AG04450 (cell line): Measurements from ENCODE around the gene KLRK1. TPM values are rescaled to one million over a fixed set of nuclear protein-coding genes. Genes with fewer than 3 reads are reported as not detected.
A peak's percentile ranks its signal among the peaks of the same experiment; 100 is the strongest.

Experiments used
- CTCF ChIA-PET: fragments of 300-600, 350-600 bp; formaldehyde crosslinking; extraction: SDS; loops from one replicate; lab custom pipeline; 2022; ENCODE audit warnings: antibody characterized with exemption, inconsistent platforms; lab: Charles Lee
- POLR2A ChIA-PET: fragments of 350-600 bp; formaldehyde crosslinking; extraction: SDS; loops from one replicate; lab custom pipeline; 2021; ENCODE audit warnings: antibody characterized with exemption, inconsistent platforms; lab: Yijun Ruan, JAX
- DNase-seq: peaks from one replicate; pipeline ENCODE4 v3.0.0-alpha.2; 2011; ENCODE audit warnings: low read depth, low spot score
- H3K27ac ChIP-seq: one replicate; pipeline ENCODE4 v1.5.1; 2012; ENCODE audit warnings: low read depth, low read length, control low read depth
- H3K27me3 ChIP-seq: one replicate; pipeline ENCODE4 v1.6.0; 2012; ENCODE audit warnings: low read length; ENCODE audit not compliant: control insufficient read depth, insufficient read depth
- H3K4me3 ChIP-seq: 2 replicates; pipeline ENCODE4 v1.5.1; 2011; ENCODE audit warnings: mild to moderate bottlenecking, low read depth, low read length, control low read depth
- H3K9me3 ChIP-seq: 2 replicates; pipeline ENCODE4 v1.5.1; 2012; ENCODE audit warnings: low read length; ENCODE audit not compliant: control insufficient read depth, insufficient read depth
- CTCF ChIP-seq: IDR thresholded peaks from 2 replicates; pipeline ENCODE4 v1.5.1; 2011; ENCODE audit warnings: low read depth, low read length, control low read depth, inconsistent platforms
- polyA plus RNA-seq: library from polyadenylated mRNA; depleted of rRNA; stranded (reverse); fragments of >200 nt; gene quantifications from 2 replicates; pipeline ENCODE4 v1.2.3, GENCODE V29; 2011

Gene KLRK1
- polyA plus RNA-seq, 1 experiment, result not detected

DNA sequence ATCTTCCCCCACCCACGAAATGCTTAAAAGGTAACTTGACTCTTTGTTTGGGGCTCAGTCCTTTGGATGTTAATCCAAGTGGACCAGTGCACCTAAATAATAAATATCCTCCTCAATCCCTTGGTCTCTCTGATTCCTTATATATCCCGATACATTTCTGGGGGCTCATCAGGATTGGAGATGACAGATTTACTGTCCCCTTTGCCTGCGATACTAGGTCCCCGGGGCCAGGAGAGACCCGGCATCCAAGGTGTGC is 26.3 kb downstream of the KLRK1 start:
- Histone ChIP-seq H3K27me3 (no peaks in the 10 kb centered on the region), H3K27ac (peak overlapping the region; percentile 80), H3K9me3 (peaks cover 4% of the 10 kb centered on the region), H3K4me3 (peak overlapping the region; percentile 72)
- ChIA-PET CTCF (interaction anchor here (1.1 to 1.6 kb wide), 2 partner anchors 128 to 386 kb away, joined by 4 to 5 read pairs; no protein-coding TSS in a partner anchor), POLR2A (no interaction called here)
- TF ChIP-seq CTCF, result no peak
- no peak for DNase-seq

- H3K27me3 ChIP-seq, result peaks cover 2% of the 10 kb centered on the region
- no peaks in the 10 kb centered on the region; the same call in 1 of the 2 replicates for H3K9me3 ChIP-seq
- CTCF ChIA-PET, result interaction anchor here (0.7 to 1.6 kb wide), 3 partner anchors 11 to 387 kb away, joined by 4 to 5 read pairs (median 5); no protein-coding TSS in a partner anchor
- no peak for TF ChIP-seq CTCF
- peak overlapping the region; percentile 80 for H3K27ac ChIP-seq
- POLR2A ChIA-PET, result no interaction called here
- DNase-seq, result no peak
- H3K4me3 ChIP-seq, result peak overlapping the region; percentile 72
Measured at GRCh38 chr12:10362828-10363657, 26.8 kb downstream of the KLRK1 start.

DNA sequence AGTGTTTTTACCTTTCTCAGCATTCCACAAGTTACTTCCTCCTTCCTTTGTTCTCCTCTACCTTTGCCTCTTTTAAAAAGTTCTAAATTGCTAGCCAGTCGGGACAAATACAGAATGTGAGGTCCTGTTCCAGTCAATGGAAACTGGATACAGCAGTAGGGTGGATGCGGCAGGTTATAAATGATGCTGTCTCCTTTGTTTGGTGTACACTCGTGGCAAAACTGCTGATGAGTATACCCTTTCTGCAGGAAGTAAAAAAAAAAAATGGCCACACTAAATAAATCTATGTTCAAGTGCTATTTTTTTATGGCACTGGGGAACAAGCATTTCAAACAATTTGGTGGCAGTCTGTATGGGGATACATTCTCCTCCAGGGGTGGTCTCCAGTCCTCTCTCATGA is 27.5 kb downstream of the KLRK1 start:
- no peak overlapping the region for H3K4me3 ChIP-seq
- H3K27me3 ChIP-seq, result peaks cover 2% of the 10 kb centered on the region
- ChIA-PET POLR2A (no interaction called here), CTCF (interaction anchor here (0.7 kb wide), 1 partner anchor 12 kb away, joined by 5 read pairs; no protein-coding TSS in a partner anchor)
- TF ChIP-seq CTCF, result no peak
- no peaks in the 10 kb centered on the region; the same call in 1 of the 2 replicates for H3K9me3 ChIP-seq
- DNase-seq, result no peak
- H3K27ac ChIP-seq, result no peak overlapping the region

DNA sequence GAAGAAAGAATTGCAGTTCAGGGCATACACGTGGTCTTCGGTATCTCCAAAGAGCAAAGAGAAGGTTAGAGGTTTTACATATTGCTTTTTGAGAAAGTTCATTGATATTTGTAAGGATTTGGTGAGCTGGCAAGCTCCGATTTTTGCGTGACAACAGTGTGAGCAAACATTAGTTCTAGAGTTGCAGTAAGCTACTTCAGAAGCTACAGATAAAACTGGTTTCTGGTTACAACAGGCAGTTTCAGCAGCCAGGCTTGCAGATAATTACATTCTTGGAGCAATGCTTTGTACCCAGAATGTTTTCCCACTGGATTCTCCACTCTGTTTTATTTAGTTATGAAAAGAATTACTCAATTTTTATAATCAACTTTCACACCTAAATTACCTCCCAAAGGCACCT is 28.2 kb downstream of the KLRK1 start:
- CTCF ChIA-PET, result interaction anchor here (1.2 kb wide), 1 partner anchor 126 kb away, joined by 3 read pairs; no protein-coding TSS in a partner anchor
- DNase-seq, result peak; percentile 27
- Histone ChIP-seq H3K27ac (no peak overlapping the region), H3K4me3 (no peak overlapping the region), H3K27me3 (peaks cover 2% of the 10 kb centered on the region), H3K9me3 (no peaks in the 10 kb centered on the region; the same call in 1 of the 2 replicates)
- POLR2A ChIA-PET, result no interaction called here
- no peak for TF ChIP-seq CTCF

- no peaks in the 10 kb centered on the region; the same call in 1 of the 2 replicates for H3K9me3 ChIP-seq
- no peak for TF ChIP-seq CTCF
- no peak overlapping the region for H3K27ac ChIP-seq
- H3K27me3 ChIP-seq, result peaks cover 2% of the 10 kb centered on the region
- ChIA-PET POLR2A (no interaction called here), CTCF (interaction anchor here (1.2 kb wide), 1 partner anchor 125 kb away, joined by 3 read pairs; no protein-coding TSS in a partner anchor)
- DNase-seq, result no peak
- H3K4me3 ChIP-seq, result no peak overlapping the region
Measured at GRCh38 chr12:10361084-10361483, 28.8 kb downstream of the KLRK1 start.
